Activated gamma-delta T cell treated with Interleukin-2 at 50 U/mL for 16 hours (primary cell): ENCODE measurements around the gene NDST1.
"Not testable (repeated sequence)": the region's sequence is repeated elsewhere in the genome, so short reads cannot be mapped to it uniquely, and the experiment has no call there.

Experiments
- DNase-seq: peaks from one replicate; pipeline ENCODE4 v3.0.0-alpha.2; 2020

NDST1 gene

DNA sequence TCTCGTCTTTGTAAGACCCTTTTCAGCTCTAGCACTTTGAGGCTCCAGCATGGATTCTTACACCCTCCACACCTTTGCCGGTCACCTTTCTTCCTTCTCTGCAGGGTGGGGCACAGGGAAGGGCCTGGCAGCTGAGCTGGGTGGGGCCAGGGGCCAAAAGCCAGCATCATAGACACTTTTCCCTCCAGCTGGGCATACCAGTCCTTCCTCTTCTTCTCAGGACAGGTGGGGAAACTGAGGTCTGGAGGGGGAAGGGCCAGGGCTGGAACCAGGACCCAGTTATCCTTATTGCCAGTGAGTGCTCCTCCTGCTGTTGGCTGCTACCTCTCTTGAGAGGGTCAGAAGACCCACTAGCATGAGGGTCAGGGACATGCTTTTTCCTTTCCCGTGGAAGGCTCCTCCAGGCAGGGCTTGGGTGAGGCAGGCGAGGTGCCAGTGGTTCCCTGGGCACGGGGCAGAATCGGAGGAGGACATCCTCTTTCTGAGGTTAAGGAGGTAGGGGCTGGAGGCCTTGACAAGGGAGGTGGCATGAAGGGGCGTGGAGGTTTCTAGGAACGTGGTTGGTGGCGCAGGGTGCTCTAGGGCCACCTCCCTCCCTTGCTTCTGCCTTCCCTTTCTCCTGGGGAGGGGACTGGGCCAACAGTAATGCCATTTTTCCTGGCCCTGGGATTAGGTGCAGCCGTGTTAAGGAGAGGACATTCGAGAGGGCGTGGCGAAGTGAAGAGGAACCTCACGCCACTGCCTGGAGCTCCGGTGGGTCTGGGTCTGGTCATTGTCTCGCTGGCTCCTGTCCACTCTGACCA, at the start of gene NDST1:
Gene NDST1 (plus strand): TSS at position 658 of the 803 bp plus-strand sequence. CDS start 13,124 bp downstream, outside the sequence.
- no peak for DNase-seq

DNA sequence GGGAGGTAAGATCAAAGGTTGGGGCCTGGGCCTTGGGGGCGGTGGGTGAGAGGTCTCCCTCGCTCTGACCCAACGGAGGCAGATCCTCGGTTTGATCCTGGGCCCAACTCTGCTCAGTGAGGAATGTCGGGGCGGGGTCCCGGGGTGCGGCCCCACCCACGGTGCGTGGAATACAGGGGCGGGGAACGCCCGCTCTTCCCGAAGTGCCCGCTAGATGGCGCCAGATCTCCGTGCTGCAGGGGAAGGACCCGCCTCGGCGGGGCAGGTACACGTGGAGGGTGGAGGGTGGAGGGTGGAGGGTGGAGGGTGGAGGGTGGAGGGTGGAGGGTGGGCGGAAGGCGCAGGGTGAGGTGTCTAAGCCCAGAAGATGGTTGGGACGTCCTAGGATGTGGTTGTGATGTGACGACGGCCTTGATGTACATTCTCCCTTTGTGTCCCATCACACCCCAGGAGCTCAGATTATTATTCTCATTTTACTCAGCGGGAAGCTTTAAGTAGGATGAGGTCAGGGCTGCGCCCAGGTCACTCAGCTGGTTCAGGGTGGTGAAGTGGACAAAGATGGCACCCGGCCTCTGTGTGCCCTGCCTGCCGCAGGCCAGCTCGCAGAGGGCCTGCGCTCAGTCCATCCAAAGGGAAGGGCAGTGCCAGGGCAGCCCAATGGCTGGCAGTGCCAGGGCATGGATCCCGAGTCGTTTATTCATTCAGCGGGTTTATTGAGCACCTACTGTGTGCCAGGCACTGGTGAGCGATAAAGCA, 49.0 kb upstream of the NDST1 start:
- DNase-seq: peak; percentile 87

DNA sequence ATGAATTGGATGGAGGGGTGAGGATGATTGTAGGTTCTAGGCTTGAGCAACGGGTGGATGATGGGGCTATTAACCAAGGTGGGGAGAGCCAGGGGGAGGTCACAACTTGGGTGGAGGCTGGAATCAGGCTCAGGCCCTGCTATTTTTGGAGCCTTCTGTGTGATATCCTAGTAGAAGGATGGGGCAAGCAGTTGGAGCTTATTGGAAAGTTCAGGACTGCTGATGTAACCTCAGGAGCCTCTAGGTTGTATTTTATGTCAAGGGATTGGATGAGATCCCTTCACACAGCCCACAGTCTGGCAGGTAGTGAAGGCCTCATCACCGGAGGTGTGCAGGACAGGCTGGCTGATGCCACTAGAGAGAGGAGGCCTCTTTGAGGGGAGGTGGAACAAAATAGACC, 47.1 kb upstream of the NDST1 start:
- DNase-seq: no peak

- DNase-seq: no peak
Measured at GRCh38 chr5:150461231-150461630, 46.7 kb upstream of the NDST1 start.

DNA sequence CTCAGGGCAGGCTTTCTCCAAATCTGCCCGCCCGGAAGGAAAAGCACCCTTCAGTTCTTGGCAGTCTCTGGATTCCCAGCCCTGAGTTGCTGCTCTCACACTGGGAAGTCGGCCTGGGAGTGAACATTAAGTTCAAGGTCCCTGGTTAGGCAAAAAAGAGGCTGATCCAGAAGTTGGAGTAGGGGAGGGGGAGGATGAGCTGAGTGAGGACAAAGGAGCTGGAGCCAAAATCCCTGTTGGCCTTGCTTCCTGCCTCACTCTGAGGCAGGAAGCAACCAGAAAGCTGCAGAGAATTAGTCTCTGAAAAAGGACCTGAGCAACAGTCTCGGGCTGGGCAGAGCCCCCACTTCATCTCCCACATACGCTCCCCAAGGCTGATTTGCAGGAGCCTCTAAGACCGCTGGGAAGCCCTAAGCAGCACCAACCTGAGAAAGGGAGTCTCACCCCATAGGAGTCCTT, 43.3 kb upstream of the NDST1 start:
- no peak for DNase-seq

- no peak for DNase-seq
Measured at GRCh38 chr5:150465927-150466326, 42.0 kb upstream of the NDST1 start.

DNA sequence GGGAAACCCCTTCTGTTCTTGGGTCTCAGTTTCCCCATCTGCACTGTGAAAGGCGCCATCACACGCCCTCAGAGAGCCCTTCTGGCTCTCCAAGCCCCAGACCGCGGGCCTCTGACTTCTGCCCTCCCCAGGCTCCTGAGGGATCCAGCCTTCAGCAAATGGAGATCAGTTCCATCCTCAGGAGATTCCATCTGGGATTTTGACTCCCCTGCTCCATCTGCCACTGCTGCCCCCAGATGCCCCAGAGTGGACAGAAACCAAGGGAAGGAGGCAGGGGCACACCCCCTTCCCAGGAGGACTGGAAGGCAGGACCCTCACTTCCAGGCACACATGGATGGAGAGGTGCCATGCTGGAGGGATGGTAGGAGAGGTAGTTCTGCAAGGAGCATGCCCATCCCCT, 39.7 kb upstream of the NDST1 start:
- no peak for DNase-seq

- no peak for DNase-seq
Measured at GRCh38 chr5:150469718-150470469, 38.0 kb upstream of the NDST1 start.

DNA sequence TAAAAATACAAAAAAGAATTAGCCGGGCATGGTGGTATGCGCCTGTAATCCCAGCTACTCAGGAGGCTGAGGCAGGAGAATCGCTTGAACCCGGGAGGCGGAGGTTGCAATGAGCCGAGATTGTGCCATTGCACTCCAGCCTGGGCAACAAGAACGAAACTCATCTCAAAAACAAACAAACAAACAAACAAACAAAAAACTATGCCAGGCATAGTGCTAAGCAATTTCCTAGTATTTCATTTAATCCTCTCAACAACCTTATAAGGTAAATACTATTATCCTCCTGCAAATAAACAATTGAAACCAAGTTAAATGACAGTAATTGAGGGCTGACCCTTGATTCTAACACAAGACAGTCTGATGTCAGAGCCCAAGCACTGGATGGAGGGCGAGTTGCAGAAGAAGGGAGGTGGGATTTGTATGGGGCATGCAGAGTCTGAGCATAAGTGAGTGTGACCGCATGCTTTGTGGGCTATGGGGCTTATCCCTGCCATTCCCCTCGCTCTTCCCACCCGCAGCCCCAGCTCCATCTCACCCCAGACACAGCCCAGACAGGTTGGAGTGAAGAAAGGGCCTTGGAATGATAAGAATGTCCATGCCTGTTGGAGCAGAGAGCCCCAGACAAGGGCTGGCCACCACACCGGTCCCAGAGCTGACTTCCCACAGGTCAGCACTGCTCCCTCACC, 34.1 kb upstream of the NDST1 start:
- DNase-seq: no peak

- not testable (repeated sequence) for DNase-seq
Measured at GRCh38 chr5:150476568-150476967, 31.4 kb upstream of the NDST1 start.

GRCh38 chr5:150479416-150479815, 28.5 kb upstream of the NDST1 start:
- DNase-seq: no peak

GRCh38 chr5:150481708-150481965, 26.3 kb upstream of the NDST1 start:
- DNase-seq: no peak

GRCh38 chr5:150481972-150482406, 25.9 kb upstream of the NDST1 start:
- no peak for DNase-seq

DNA sequence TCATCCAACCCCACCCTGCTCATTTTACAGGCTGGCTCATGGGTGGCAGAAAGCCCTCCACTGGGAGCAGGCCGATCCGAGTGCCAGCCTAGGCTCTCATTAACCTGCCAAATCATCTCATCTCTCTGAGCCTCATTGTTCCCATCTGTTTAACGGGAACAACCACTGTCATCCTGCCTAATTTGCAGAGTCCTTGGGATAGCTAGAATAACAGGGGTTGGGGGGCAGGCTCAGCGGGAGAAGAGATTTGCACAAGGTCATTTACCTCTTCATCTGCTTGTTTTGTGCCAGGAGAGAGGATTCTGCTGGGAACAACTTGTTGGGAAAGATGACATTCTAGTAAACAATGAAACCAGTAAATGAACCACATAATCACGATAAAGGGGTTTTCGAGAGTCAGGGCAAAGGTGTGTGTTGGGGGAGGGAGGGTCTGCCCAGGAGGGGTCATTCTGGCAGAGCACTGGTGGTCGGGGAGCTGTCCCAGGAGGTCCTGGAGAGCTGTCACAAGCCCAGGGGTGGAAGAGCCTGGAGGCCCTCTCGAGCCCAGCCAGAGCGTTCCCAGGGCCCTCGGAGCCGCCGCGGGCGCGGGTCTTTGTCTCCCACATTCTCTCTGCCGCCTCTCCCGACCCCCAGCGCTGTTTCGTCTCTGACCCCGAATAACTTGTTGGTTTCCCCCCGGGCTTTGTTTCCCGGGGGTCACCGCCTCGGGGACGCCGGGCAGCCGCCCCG, 22.8 kb upstream of the NDST1 start:
- DNase-seq: no peak

GRCh38 chr5:150485693-150486401, 22.1 kb upstream of the NDST1 start:
- peak; percentile 11 for DNase-seq

GRCh38 chr5:150486402-150487198, 21.3 kb upstream of the NDST1 start:
- DNase-seq: peak; percentile 26

DNA sequence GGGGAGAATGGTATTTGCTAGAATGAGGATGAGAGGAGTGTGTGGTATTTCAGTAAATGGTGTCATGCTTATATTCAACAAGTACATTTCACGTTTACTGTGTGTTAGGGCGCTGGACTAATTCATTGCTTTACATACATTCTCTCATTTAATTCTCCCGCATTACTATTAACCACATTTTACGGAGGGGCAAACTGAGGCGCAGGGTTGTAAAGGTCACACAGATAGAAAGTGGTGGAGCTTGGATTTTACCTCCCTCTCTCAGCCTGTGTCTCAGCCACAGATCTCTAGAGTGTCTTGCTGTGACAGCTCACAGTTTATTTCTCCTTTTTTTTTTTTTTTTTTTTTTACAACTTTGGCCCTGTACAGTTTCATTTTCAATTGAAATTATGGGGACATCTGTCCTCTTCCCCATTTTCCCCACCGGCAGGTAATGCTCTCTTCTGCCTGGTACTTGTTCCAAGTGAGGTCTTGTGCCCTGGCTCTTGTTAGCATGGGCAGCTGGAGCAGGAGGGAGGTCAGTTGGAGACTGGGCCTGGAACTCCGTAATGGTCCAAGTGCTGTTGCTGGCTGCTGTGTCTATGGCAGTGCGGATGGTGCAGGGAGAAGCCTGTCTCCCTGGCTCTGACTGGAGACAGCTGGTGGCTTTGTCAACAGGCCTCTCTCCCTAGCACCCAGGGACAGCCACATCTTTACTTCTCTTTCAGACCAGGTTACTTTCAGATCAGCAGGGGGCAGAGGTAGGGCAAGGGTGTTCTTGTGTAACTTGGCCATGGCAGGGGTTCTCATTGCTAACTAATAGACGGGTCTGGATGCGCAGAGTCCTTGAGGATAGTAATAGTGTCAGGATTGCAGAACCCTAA, 20.5 kb upstream of the NDST1 start:
- DNase-seq: no peak

- DNase-seq: no peak
Measured at GRCh38 chr5:150488519-150489359, 19.2 kb upstream of the NDST1 start.
